Stomach (tissue), 9 donors: ENCODE results near the gene SORCS2. TPM values are rescaled to one million over a fixed set of nuclear protein-coding genes. Genes with fewer than 3 reads are reported as not detected.

Source experiments
- DNase-seq, 2 donors: peaks; one replicate each; pipeline versions ENCODE4 v3.0.0 to v3.0.0-alpha.2; 2013 to 2019
- H3K27ac ChIP-seq, 5 donors: fragments of 200-600 bp in 4 of 5; sonication (generic) in 4 of 5; one replicate each; pipeline ENCODE4 v1.5.1; 2013 to 2019; ENCODE audit warnings: mild to moderate bottlenecking in 1 of 5, moderate library complexity in 1 of 5
- H3K27me3 ChIP-seq, 3 donors: fragments of 200-600 bp; sonication (generic); one replicate each; pipeline ENCODE4 v1.5.1; 2017 to 2019; ENCODE audit warnings: mixed run types in 1 of 3
- H3K36me3 ChIP-seq, 4 donors: fragments of 200-600 bp; sonication (generic); 1 replicate in 3 of 4; 2 replicates in 1 of 4; pipeline ENCODE4 v1.5.1; 2016 to 2019
- H3K4me1 ChIP-seq, 4 donors: fragments of 200-600 bp; sonication (generic); one replicate each; pipeline ENCODE4 v1.5.1; 2016 to 2019
- H3K4me3 ChIP-seq, 4 donors: fragments of 200-600 bp; sonication (generic) in 3 of 4; one replicate each; pipeline ENCODE4 v1.5.1; 2016 to 2019; ENCODE audit warnings: mild to moderate bottlenecking in 1 of 4
- H3K9me3 ChIP-seq, 4 donors: fragments of 200-600 bp; sonication (generic); one replicate each; pipeline ENCODE4 v1.5.1; 2016 to 2019
- EP300 ChIP-seq: sonication (generic); formaldehyde crosslinking; IDR thresholded peaks from one replicate; pipeline ENCODE4 v1.6.1; 2017; ENCODE audit warnings: antibody characterized with exemption
- POLR2A ChIP-seq, 4 donors: fragments of 450-650 bp; IDR thresholded peaks; one replicate each; pipeline ENCODE4 v1.6.1; 2016; ENCODE audit warnings: antibody characterized with exemption in 4 of 4, control low read depth in 2 of 4, mild to moderate bottlenecking in 1 of 4, moderate library complexity in 1 of 4
- POLR2AphosphoS5 ChIP-seq, 3 donors: sonication (generic); formaldehyde crosslinking; IDR thresholded peaks; one replicate each; pipeline ENCODE4 v1.6.1; 2016; ENCODE audit warnings: antibody characterized with exemption in 3 of 3
- WGBS, 5 donors: extraction: QIAGEN DNeasy Blood & Tissue Kit in 3 of 5; methylation state at CpG; one replicate each; pipeline versions ENCODE4 v1.1.5 to v1.1.7; 2013 to 2018; 5-methylcytosine and 5-hydroxymethylcytosine counted together
- intact Hi-C: fragments of 100-400 bp; cut with DNase I; formaldehyde crosslinking; loops from one replicate; pipeline ENCODE4 v1.15.1; 2023; ENCODE audit warnings: low total_unique reads
- polyA plus RNA-seq, 3 donors: library from polyadenylated mRNA; stranded (reverse); fragments of 200-250 nt; gene quantifications; one replicate each; pipeline ENCODE4 v1.2.3, GENCODE V29; 2013
- total RNA-seq, 5 donors: library from RNA; depleted of rRNA; stranded (reverse); fragments of >200 nt; gene quantifications; one replicate each; pipeline versions ENCODE4 v1.1.0 to v1.2.3, GENCODE V29; 2014 to 2016
- TF ChIP-seq, protein P1 (sequence below), 7 experiments: fragments of 450-650 bp in 4 of 7; fragments of 200-600 bp in 3 of 7; sonication (generic) in 3 of 7; IDR thresholded peaks; one replicate each; pipeline ENCODE4 v1.5.1; 2016 to 2019; ENCODE audit warnings: antibody characterized with exemption in 7 of 7, control low read depth in 2 of 7, mild to moderate bottlenecking in 1 of 7
- donor health status: healthy with polysubstance abuse.
- donor health status: Bipolar disorder and iron deficiency.
- donor health status: healthy.

The SORCS2 gene
- total and polyA plus RNA-seq, 8 donors = under 0.01 to 13.0 (median 0.50) TPM; not detected in 1

DNA sequence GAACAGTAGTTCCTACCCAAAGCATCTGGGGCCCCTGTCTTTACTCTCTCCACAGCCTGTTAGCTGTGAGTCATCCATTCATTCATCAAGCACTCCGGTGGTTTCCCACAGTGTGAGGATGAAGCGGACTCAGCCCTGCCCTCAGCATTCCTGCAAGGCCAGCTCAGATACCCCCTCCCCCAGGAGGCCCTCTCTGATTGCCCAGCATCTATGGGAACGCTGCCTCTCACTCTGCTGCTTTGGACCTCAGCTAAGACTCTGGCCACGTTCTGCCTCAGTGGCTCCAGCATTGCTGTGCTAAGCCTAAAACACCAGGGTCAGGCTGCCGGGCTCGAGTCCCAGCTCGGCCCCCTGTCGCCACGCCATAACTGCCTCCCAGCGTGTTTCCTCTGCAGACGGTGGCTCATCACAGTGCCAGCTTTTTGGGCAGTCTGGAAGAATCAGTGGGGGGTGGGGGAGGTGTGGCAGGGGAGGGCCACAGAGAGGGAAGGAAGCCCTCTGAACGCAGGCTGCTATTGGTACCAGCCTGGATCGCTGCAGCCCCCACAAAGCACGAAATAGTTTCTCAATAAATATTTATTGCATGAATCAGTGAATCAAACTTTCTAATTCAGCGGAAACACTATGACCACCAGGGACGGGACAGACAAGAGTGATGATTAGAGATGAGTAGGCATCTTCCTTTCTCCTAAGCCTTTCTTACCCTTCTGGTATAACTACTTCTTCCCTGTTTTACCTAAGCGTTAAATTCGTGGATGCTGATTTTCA, 74.4 kb downstream of the SORCS2 start:
- H3K27me3 ChIP-seq = peaks cover 0 to 20% (median 9%) of the 10 kb centered on the region in 3 donors
- no peak overlapping the region for H3K27ac ChIP-seq
- no peak for TF ChIP-seq POLR2AphosphoS5 (IDR thresholded peaks at IDR 0.05)
- TF ChIP-seq POLR2A (IDR thresholded peaks at IDR 0.05) = no peak
- TF ChIP-seq, protein P1, sequence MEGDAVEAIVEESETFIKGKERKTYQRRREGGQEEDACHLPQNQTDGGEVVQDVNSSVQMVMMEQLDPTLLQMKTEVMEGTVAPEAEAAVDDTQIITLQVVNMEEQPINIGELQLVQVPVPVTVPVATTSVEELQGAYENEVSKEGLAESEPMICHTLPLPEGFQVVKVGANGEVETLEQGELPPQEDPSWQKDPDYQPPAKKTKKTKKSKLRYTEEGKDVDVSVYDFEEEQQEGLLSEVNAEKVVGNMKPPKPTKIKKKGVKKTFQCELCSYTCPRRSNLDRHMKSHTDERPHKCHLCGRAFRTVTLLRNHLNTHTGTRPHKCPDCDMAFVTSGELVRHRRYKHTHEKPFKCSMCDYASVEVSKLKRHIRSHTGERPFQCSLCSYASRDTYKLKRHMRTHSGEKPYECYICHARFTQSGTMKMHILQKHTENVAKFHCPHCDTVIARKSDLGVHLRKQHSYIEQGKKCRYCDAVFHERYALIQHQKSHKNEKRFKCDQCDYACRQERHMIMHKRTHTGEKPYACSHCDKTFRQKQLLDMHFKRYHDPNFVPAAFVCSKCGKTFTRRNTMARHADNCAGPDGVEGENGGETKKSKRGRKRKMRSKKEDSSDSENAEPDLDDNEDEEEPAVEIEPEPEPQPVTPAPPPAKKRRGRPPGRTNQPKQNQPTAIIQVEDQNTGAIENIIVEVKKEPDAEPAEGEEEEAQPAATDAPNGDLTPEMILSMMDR (IDR thresholded peaks at IDR 0.05) = no peak
- TF ChIP-seq EP300 = no peak
- no peak for DNase-seq
- no peaks in the 10 kb centered on the region for H3K4me1 ChIP-seq
- H3K9me3 ChIP-seq = no peaks in the 10 kb centered on the region
- 68 to 78% (median 72%) methylated on average over 13 to 18 of the region's 18 CpGs for WGBS, 5 donors
- H3K4me3 ChIP-seq = no peak overlapping the region
- H3K36me3 ChIP-seq = no peaks in the 10 kb centered on the region
- intact Hi-C loops = no loop called here

DNA sequence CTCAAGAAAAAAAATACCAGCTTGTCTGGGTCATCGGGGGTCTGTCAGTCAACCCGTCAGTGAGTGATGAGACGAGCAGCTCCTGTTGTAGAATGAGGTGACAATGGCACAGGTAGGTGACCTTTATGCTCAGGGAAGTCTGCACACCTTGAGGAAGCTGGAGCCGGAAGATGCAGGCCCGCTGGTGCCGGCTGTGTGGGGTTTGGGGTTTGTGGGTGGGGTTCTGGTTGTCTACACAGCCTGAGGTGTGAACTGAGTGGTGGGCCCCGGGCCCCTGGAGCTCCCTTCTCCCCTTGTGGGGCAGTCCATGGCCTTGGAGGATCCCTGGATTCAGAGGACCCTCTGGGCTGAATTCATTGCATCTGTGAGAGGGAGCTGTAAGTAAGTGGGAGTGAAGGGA, 75.5 kb downstream of the SORCS2 start:
- intact Hi-C loops = no loop called here
- no peak overlapping the region for H3K27ac ChIP-seq
- H3K9me3 ChIP-seq = no peaks in the 10 kb centered on the region
- H3K27me3 ChIP-seq = peaks cover 0 to 15% (median 9%) of the 10 kb centered on the region in 3 donors
- H3K4me1 ChIP-seq = no peaks in the 10 kb centered on the region
- TF ChIP-seq EP300 = no peak
- TF ChIP-seq POLR2AphosphoS5 (IDR thresholded peaks at IDR 0.05) = no peak
- TF ChIP-seq, protein P1 (IDR thresholded peaks at IDR 0.05) = no peak
- no peak for TF ChIP-seq POLR2A (IDR thresholded peaks at IDR 0.05)
- H3K4me3 ChIP-seq = no peak overlapping the region
- no peaks in the 10 kb centered on the region for H3K36me3 ChIP-seq
- WGBS, 5 donors = 70 to 83% (median 76%) methylated on average over 7 of the region's 7 CpGs
- DNase-seq = no peak

- DNase-seq = no peak
- no peaks in the 10 kb centered on the region for H3K36me3 ChIP-seq
- intact Hi-C loops = no loop called here
- H3K9me3 ChIP-seq = no peaks in the 10 kb centered on the region
- 84 to 94% (median 93%) methylated on average over 9 to 10 of the region's 10 CpGs for WGBS, 5 donors
- H3K4me1 ChIP-seq = no peaks in the 10 kb centered on the region
- TF ChIP-seq POLR2A (IDR thresholded peaks at IDR 0.05) (no peak), EP300 (no peak), POLR2AphosphoS5 (IDR thresholded peaks at IDR 0.05) (no peak)
- TF ChIP-seq, protein P1 (IDR thresholded peaks at IDR 0.05) = no peak
- no peak overlapping the region for H3K4me3 ChIP-seq
- no peak overlapping the region for H3K27ac ChIP-seq
- H3K27me3 ChIP-seq = peaks cover 0 to 15% (median 9%) of the 10 kb centered on the region in 3 donors
Measured at GRCh38 chr4:7268941-7269340, 76.6 kb downstream of the SORCS2 start.

DNA sequence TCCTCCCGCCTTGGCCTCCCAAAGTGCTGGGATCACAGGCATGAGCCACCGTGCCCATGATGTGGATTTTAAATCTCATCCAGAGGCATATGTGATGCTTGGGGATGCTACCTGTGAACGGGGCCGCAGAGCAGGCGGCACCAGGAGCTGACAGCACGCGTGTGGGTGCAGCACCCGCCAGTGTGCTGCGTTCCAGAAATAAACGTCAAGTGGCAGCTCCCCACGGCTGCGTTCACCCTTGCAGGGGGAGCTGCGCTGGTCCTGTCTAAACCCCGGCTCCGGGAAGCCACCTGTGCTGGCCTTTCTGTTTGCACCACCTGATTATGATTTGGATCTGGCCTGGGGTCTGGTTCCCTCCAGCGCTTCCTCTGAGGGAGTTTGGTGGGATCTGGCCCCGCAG, 77.8 kb downstream of the SORCS2 start:
- H3K4me1 ChIP-seq = no peaks in the 10 kb centered on the region
- intact Hi-C loops = no loop called here
- no peaks in the 10 kb centered on the region for H3K9me3 ChIP-seq
- no peak overlapping the region for H3K4me3 ChIP-seq
- DNase-seq = no peak
- H3K27ac ChIP-seq = no peak overlapping the region
- no peak for TF ChIP-seq EP300
- TF ChIP-seq, protein P1 (IDR thresholded peaks at IDR 0.05) = no peak
- TF ChIP-seq POLR2AphosphoS5 (IDR thresholded peaks at IDR 0.05) = no peak
- TF ChIP-seq POLR2A (IDR thresholded peaks at IDR 0.05) = no peak
- WGBS, 5 donors = 81 to 95% (median 94%) methylated on average over 4 to 17 of the region's 17 CpGs
- no peaks in the 10 kb centered on the region for H3K36me3 ChIP-seq
- H3K27me3 ChIP-seq = peaks cover 0 to 15% (median 9%) of the 10 kb centered on the region in 3 donors
